Neuronal stem cell (in vitro differentiated cells): ENCODE measurements around the gene TARBP2. TPM values are rescaled to one million over a fixed set of nuclear protein-coding genes. Genes with fewer than 3 reads are reported as not detected.

ENCODE experiments used
- DNase-seq: peaks from one replicate; pipeline ENCODE4 v3.0.0-alpha.2; 2013; ENCODE audit warnings: low spot score
- H2AFZ ChIP-seq: one replicate; pipeline ENCODE4 v1.6.1; 2013; ENCODE audit warnings: mild to moderate bottlenecking, low read length, inconsistent platforms
- H2AK5ac ChIP-seq: 2 replicates; pipeline ENCODE4 v1.6.1; 2013; ENCODE audit warnings: low read depth, mild to moderate bottlenecking, inconsistent platforms, low read length, moderate library complexity, mixed read lengths
- H2BK120ac ChIP-seq: 2 replicates; pipeline ENCODE4 v1.6.1; 2013; ENCODE audit warnings: low read depth, mild to moderate bottlenecking, inconsistent platforms, low read length, moderate library complexity, mixed read lengths
- H2BK12ac ChIP-seq: one replicate; pipeline ENCODE4 v1.6.1; 2013; ENCODE audit warnings: low read length, inconsistent platforms
- H2BK15ac ChIP-seq: 2 replicates; pipeline ENCODE4 v1.6.1; 2013; ENCODE audit warnings: mild to moderate bottlenecking, low read length, inconsistent platforms, mixed read lengths
- H2BK5ac ChIP-seq: one replicate; pipeline ENCODE4 v1.6.1; 2013; ENCODE audit warnings: inconsistent platforms, mild to moderate bottlenecking, low read length, moderate library complexity
- H3K14ac ChIP-seq: one replicate; pipeline ENCODE4 v1.6.1; 2013; ENCODE audit warnings: low read length, inconsistent platforms
- H3K18ac ChIP-seq: 2 replicates; pipeline ENCODE4 v1.6.1; 2013; ENCODE audit warnings: low read length, inconsistent platforms
- H3K23ac ChIP-seq: 2 replicates; pipeline ENCODE4 v1.6.1; 2013; ENCODE audit warnings: low read depth, mild to moderate bottlenecking, mixed read lengths, low read length, inconsistent platforms; ENCODE audit not compliant: poor library complexity
- H3K27ac ChIP-seq: replicated peaks from 3 replicates; pipeline ENCODE4 v1.5.1; 2013; ENCODE audit warnings: low read length, inconsistent platforms
- H3K27me3 ChIP-seq, 3 experiments: 2 replicates each; pipeline ENCODE4 v1.6.1; 2013; ENCODE audit warnings: low read length in 3 of 3, mild to moderate bottlenecking in 2 of 3, inconsistent platforms in 1 of 3, low read depth in 1 of 3, mixed read lengths in 1 of 3, moderate library complexity in 1 of 3; ENCODE audit not compliant: control insufficient read depth in 3 of 3, insufficient read depth in 3 of 3
- H3K36me3 ChIP-seq, 2 donors: replicated peaks in 1 of 2; 2 replicates each; pipeline ENCODE4 v1.6.1; 2013; ENCODE audit warnings: low read length in 2 of 2; ENCODE audit not compliant: control insufficient read depth in 2 of 2, insufficient read depth in 2 of 2
- H3K4ac ChIP-seq: 2 replicates; pipeline ENCODE4 v1.6.1; 2013; ENCODE audit warnings: inconsistent platforms, mild to moderate bottlenecking, low read length, moderate library complexity
- H3K4me1 ChIP-seq, 2 donors: 1 replicate in 1 of 2; 2 replicates in 1 of 2; pipeline ENCODE4 v1.6.1; 2013; ENCODE audit warnings: low read length in 2 of 2, low read depth in 1 of 2; ENCODE audit not compliant: control insufficient read depth in 2 of 2, insufficient read depth in 1 of 2
- H3K4me2 ChIP-seq: one replicate; pipeline ENCODE4 v1.6.1; 2013; ENCODE audit warnings: mild to moderate bottlenecking, low read length, inconsistent platforms; ENCODE audit not compliant: insufficient read depth, poor library complexity, severe bottlenecking
- H3K4me3 ChIP-seq, 2 donors: 2 replicates each; pipeline ENCODE4 v1.5.1; 2013; ENCODE audit warnings: low read length in 2 of 2, mild to moderate bottlenecking in 2 of 2, inconsistent platforms in 1 of 2, moderate library complexity in 1 of 2
- H3K79me1 ChIP-seq: one replicate; pipeline ENCODE4 v1.6.1; 2013; ENCODE audit warnings: low read depth, mild to moderate bottlenecking, inconsistent platforms, low read length, moderate library complexity
- H3K9ac ChIP-seq: one replicate; pipeline ENCODE4 v1.6.1; 2013; ENCODE audit warnings: mild to moderate bottlenecking, low read depth, low read length, inconsistent platforms; ENCODE audit not compliant: poor library complexity
- H3K9me3 ChIP-seq, 2 donors: replicated peaks in 1 of 2; 2 replicates each; pipeline versions ENCODE3 to v1.6.1; 2013; ENCODE audit warnings: low read length in 2 of 2, mild to moderate bottlenecking in 2 of 2, inconsistent platforms in 1 of 2, low read depth in 1 of 2, mixed read lengths in 1 of 2, moderate library complexity in 1 of 2; ENCODE audit not compliant: control insufficient read depth in 2 of 2, insufficient read depth in 1 of 2
- H4K8ac ChIP-seq: one replicate; pipeline ENCODE4 v1.6.1; 2013; ENCODE audit warnings: low read depth, mild to moderate bottlenecking, inconsistent platforms, low read length, moderate library complexity
- H4K91ac ChIP-seq: one replicate; pipeline ENCODE4 v1.6.1; 2013; ENCODE audit warnings: low read length, low read depth, mild to moderate bottlenecking, inconsistent platforms; ENCODE audit not compliant: poor library complexity
- WGBS, 2 donors: extraction: QIAGEN DNeasy Blood & Tissue Kit; methylation state at CpG; one replicate each; pipeline ENCODE4 v1.1.7; 2013; ENCODE audit warnings: missing lambda C conversion rate in 2 of 2, mixed read lengths in 1 of 2; ENCODE audit not compliant: insufficient read length in 2 of 2, insufficient replicate concordance in 1 of 2; ENCODE audit errors: extremely low coverage in 2 of 2; 5-methylcytosine and 5-hydroxymethylcytosine counted together
- small RNA-seq: library from polyadenylated mRNA; stranded (forward); fragments of <200 nt; extraction: miRNeasy Mini kit (QIAGEN cat#:217004); gene quantifications from one replicate; pipeline ENCODE3, GENCODE V24; 2013; ENCODE audit not compliant: insufficient read depth

TARBP2 gene

DNA sequence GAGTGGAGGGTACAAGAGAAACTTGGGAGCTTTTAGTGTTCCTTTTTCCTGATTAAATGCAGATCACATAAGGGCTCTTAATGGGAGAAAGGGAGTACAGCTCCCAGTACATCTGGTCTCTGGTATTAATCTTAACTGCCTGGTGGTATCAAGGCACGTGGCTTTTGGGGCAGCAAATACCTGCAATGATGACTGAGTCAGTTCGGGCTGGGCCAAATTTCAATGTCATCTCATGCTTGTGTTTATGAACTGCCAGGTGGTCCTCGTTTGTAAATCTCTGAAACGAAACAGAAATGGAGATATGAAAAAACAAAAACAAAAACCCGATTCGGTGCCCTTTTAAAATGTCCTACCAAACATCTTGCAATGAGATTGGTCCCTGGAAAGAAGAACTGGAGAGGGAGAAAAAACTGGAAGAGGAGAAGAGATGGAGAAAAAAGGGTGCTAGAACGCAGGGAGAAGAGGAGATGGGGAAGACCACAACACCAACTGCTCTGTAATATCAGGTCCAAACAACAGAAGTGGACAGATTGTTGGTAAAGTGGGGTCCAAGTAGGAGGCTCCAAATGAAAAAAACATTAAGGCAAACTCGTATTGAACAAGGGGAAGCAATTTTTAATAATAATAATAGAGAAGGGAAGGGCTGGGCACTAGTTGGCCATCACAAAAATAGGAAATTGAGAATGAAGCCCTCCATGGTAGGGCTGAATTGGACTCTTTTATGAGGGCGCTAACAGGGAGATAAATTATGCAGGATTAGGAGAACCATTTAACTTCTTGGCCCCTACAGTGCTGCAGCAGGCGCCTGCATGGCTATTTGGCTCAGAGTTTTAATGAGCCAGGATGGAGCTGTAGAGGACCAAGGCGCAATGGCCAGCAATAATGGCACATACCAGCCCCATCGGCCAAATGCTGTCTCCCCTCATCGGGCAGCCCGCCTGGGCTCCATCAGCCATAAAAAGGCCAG lies 51.6 kb downstream of the TARBP2 start:
- H2BK15ac ChIP-seq: no peak overlapping the region
- no peak overlapping the region for H2BK5ac ChIP-seq
- H2BK12ac ChIP-seq: no peak overlapping the region
- no peak overlapping the region for H4K91ac ChIP-seq
- WGBS, 2 donors: no CpG with 5 or more reads among the region's 14 CpGs
- no peak overlapping the region for H2BK120ac ChIP-seq
- H3K18ac ChIP-seq: no peak overlapping the region
- H3K27me3 ChIP-seq: no peaks in the 10 kb centered on the region
- H3K36me3 ChIP-seq: peaks cover 6 to 37% of the 10 kb centered on the region in 2 donors
- H2AK5ac ChIP-seq: no peak overlapping the region
- no peak overlapping the region for H2AFZ ChIP-seq
- no peak overlapping the region for H3K4me3 ChIP-seq
- H3K4me2 ChIP-seq: no peak overlapping the region
- H3K27ac ChIP-seq: no peak overlapping the region
- H3K4me1 ChIP-seq: peaks cover 3% of the 10 kb centered on the region in 2 donors
- H4K8ac ChIP-seq: no peak overlapping the region
- peaks cover 0 to 2% of the 10 kb centered on the region in 2 donors for H3K9me3 ChIP-seq
- H3K14ac ChIP-seq: no peak overlapping the region
- no peak for DNase-seq
- H3K79me1 ChIP-seq: no peaks in the 10 kb centered on the region
- no peak overlapping the region for H3K9ac ChIP-seq
- no peak overlapping the region for H3K23ac ChIP-seq
- no peak overlapping the region for H3K4ac ChIP-seq

Small RNA genes lying within 50 kb of the gene (small RNA-seq; reads per million reads assigned to genes)
- gene AC023509.3: not detected
